IPS-18a (cell line): Measurements from ENCODE around the gene ZBTB20.

Source experiments
- H3K27ac ChIP-seq: one replicate; pipeline ENCODE4 v1.5.1; 2013; ENCODE audit warnings: low read length
- H3K27me3 ChIP-seq: one replicate; pipeline ENCODE4 v1.6.1; 2013; ENCODE audit warnings: mild to moderate bottlenecking, low read length; ENCODE audit not compliant: control insufficient read depth, insufficient read depth
- H3K36me3 ChIP-seq: one replicate; pipeline ENCODE4 v1.6.1; 2013; ENCODE audit warnings: low read depth, low read length; ENCODE audit not compliant: control insufficient read depth
- H3K4me1 ChIP-seq: one replicate; pipeline ENCODE4 v1.6.1; 2013; ENCODE audit warnings: low read depth, low read length; ENCODE audit not compliant: control insufficient read depth
- H3K4me3 ChIP-seq: one replicate; pipeline ENCODE4 v1.5.1; 2013; ENCODE audit warnings: low read length
- H3K9ac ChIP-seq: one replicate; pipeline ENCODE4 v1.6.1; 2013; ENCODE audit warnings: mild to moderate bottlenecking, low read length, moderate library complexity
- H3K9me3 ChIP-seq: one replicate; pipeline ENCODE4 v1.6.1; 2013; ENCODE audit warnings: low read depth, low read length; ENCODE audit not compliant: control insufficient read depth

Gene ZBTB20

GRCh38 chr3:114394551-114394950 is 752.5 kb downstream of the ZBTB20 start:
- H3K27ac ChIP-seq: no peak overlapping the region
- H3K4me1 ChIP-seq: no peaks in the 10 kb centered on the region
- no peaks in the 10 kb centered on the region for H3K9me3 ChIP-seq
- no peak overlapping the region for H3K4me3 ChIP-seq
- H3K36me3 ChIP-seq: no peaks in the 10 kb centered on the region
- no peaks in the 10 kb centered on the region for H3K27me3 ChIP-seq
- no peak overlapping the region for H3K9ac ChIP-seq

GRCh38 chr3:114393367-114394072 is 753.6 kb downstream of the ZBTB20 start:
- H3K4me3 ChIP-seq: no peak overlapping the region
- H3K9me3 ChIP-seq: no peaks in the 10 kb centered on the region
- H3K27me3 ChIP-seq: no peaks in the 10 kb centered on the region
- no peak overlapping the region for H3K27ac ChIP-seq
- H3K36me3 ChIP-seq: no peaks in the 10 kb centered on the region
- H3K9ac ChIP-seq: no peak overlapping the region
- H3K4me1 ChIP-seq: no peaks in the 10 kb centered on the region

GRCh38 chr3:114392831-114393230 is 754.3 kb downstream of the ZBTB20 start:
- no peak overlapping the region for H3K27ac ChIP-seq
- H3K9ac ChIP-seq: no peak overlapping the region
- no peaks in the 10 kb centered on the region for H3K27me3 ChIP-seq
- H3K4me3 ChIP-seq: no peak overlapping the region
- H3K9me3 ChIP-seq: no peaks in the 10 kb centered on the region
- H3K36me3 ChIP-seq: no peaks in the 10 kb centered on the region
- H3K4me1 ChIP-seq: no peaks in the 10 kb centered on the region

GRCh38 chr3:114389156-114389555 is 757.9 kb downstream of the ZBTB20 start:
- H3K36me3 ChIP-seq: no peaks in the 10 kb centered on the region
- H3K9ac ChIP-seq: no peak overlapping the region
- no peak overlapping the region for H3K27ac ChIP-seq
- no peak overlapping the region for H3K4me3 ChIP-seq
- no peaks in the 10 kb centered on the region for H3K27me3 ChIP-seq
- no peaks in the 10 kb centered on the region for H3K9me3 ChIP-seq
- peaks cover under 1% of the 10 kb centered on the region for H3K4me1 ChIP-seq

GRCh38 chr3:114384558-114384903 is 762.6 kb downstream of the ZBTB20 start:
- no peak overlapping the region for H3K4me3 ChIP-seq
- H3K9me3 ChIP-seq: no peaks in the 10 kb centered on the region
- H3K4me1 ChIP-seq: peaks cover 6% of the 10 kb centered on the region
- H3K27me3 ChIP-seq: no peaks in the 10 kb centered on the region
- H3K27ac ChIP-seq: no peak overlapping the region
- H3K9ac ChIP-seq: no peak overlapping the region
- no peaks in the 10 kb centered on the region for H3K36me3 ChIP-seq

- H3K36me3 ChIP-seq: no peaks in the 10 kb centered on the region
- no peaks in the 10 kb centered on the region for H3K9me3 ChIP-seq
- no peak overlapping the region for H3K4me3 ChIP-seq
- H3K9ac ChIP-seq: no peak overlapping the region
- H3K4me1 ChIP-seq: peaks cover 6% of the 10 kb centered on the region
- no peak overlapping the region for H3K27ac ChIP-seq
- no peaks in the 10 kb centered on the region for H3K27me3 ChIP-seq
Measured at GRCh38 chr3:114383875-114384557, 763.1 kb downstream of the ZBTB20 start.

DNA sequence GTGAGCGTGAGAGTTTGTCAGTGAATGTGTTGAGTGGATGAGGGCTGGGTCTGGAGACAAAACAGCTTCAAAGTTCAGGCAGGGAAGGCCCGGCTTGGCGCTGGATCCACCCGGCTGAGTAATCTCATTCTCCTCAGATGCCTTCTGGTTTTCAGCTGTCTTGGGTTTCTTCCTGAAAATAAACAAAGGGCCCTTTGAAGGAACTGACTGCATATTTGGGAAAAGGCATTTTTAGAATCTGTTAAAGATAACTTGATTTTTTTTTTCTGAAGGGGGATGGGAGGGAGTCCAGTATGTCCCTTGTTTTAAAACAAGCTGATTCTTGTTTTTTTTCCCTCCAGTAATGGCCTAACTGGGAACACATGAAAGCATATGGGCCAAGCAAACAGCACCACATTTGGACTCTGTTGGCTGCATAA is 766.8 kb downstream of the ZBTB20 start:
- no peaks in the 10 kb centered on the region for H3K36me3 ChIP-seq
- no peak overlapping the region for H3K4me3 ChIP-seq
- peaks cover 15% of the 10 kb centered on the region for H3K4me1 ChIP-seq
- no peaks in the 10 kb centered on the region for H3K27me3 ChIP-seq
- H3K9me3 ChIP-seq: no peaks in the 10 kb centered on the region
- H3K9ac ChIP-seq: no peak overlapping the region
- H3K27ac ChIP-seq: no peak overlapping the region

GRCh38 chr3:114379266-114379665 is 767.8 kb downstream of the ZBTB20 start:
- no peak overlapping the region for H3K27ac ChIP-seq
- no peaks in the 10 kb centered on the region for H3K27me3 ChIP-seq
- H3K9me3 ChIP-seq: no peaks in the 10 kb centered on the region
- no peak overlapping the region for H3K9ac ChIP-seq
- peaks cover 15% of the 10 kb centered on the region for H3K4me1 ChIP-seq
- no peaks in the 10 kb centered on the region for H3K36me3 ChIP-seq
- H3K4me3 ChIP-seq: no peak overlapping the region

DNA sequence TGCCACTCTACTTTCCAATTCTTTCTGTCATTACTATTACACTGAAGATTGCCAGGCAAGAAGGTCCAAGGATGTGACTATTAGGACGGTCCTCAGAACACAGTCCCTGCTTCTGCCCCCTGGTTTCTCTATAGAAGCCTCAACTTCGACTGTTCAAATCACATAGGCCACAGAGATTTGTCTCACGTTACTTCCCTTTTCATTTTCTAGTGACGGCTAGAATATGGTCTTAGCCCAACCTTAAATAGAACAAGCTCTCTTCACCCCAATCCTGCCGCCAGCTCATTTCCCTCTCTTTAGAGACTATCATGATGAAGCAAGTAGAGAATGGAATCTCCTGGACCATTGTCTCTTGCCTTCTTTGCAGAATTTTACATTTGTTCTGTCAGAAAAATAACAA is 768.3 kb downstream of the ZBTB20 start:
- no peak overlapping the region for H3K4me3 ChIP-seq
- H3K27me3 ChIP-seq: no peaks in the 10 kb centered on the region
- no peaks in the 10 kb centered on the region for H3K9me3 ChIP-seq
- no peaks in the 10 kb centered on the region for H3K36me3 ChIP-seq
- peaks cover 12% of the 10 kb centered on the region for H3K4me1 ChIP-seq
- no peak overlapping the region for H3K27ac ChIP-seq
- no peak overlapping the region for H3K9ac ChIP-seq

DNA sequence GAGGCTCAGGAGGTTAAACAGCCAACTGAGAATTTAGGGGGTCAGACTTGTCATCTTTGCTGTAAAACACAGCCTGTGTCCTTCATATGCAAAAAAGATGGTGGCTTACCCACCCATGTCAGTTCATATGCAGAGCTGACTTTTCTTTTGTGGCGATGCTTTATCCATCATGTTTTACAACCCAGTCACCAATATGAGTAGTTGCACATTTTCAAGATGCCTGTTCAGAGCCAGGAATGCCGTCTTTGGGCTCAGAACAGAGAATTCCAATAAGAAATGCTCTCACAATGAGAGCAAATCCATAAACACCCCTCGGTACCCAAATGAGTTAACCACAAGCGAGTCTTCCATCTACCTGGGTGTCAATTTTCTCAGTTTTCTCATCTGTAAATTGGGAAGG is 769.7 kb downstream of the ZBTB20 start:
- no peaks in the 10 kb centered on the region for H3K27me3 ChIP-seq
- no peaks in the 10 kb centered on the region for H3K36me3 ChIP-seq
- no peak overlapping the region for H3K27ac ChIP-seq
- peaks cover 10% of the 10 kb centered on the region for H3K4me1 ChIP-seq
- no peaks in the 10 kb centered on the region for H3K9me3 ChIP-seq
- H3K9ac ChIP-seq: no peak overlapping the region
- H3K4me3 ChIP-seq: no peak overlapping the region

GRCh38 chr3:114376516-114377185 is 770.4 kb downstream of the ZBTB20 start:
- no peaks in the 10 kb centered on the region for H3K9me3 ChIP-seq
- no peak overlapping the region for H3K9ac ChIP-seq
- no peaks in the 10 kb centered on the region for H3K36me3 ChIP-seq
- no peaks in the 10 kb centered on the region for H3K27me3 ChIP-seq
- H3K27ac ChIP-seq: no peak overlapping the region
- peaks cover 10% of the 10 kb centered on the region for H3K4me1 ChIP-seq
- no peak overlapping the region for H3K4me3 ChIP-seq
